ENCODE data around the gene PLD3. TPM values are rescaled to one million over a fixed set of nuclear protein-coding genes. Genes with fewer than 3 reads are reported as not detected.

Gene PLD3
- total RNA-seq: 10 to 100 TPM; 65.1 to 70.0 TPM

GRCh38 chr19:40348125-40348913 is at the start of gene PLD3, which contains the start of gene C19orf47:
Gene PLD3 (plus strand): TSS chr19:40348695. CDS start chr19:40366484, 17,789 bp downstream.
Gene C19orf47 (minus strand): TSS chr19:40348397. CDS start chr19:40341857, 6,540 bp downstream.
- peaks cover 2% of the 10 kb centered on the region for H3K27me3 Mint-ChIP-seq (ENCODE audit: low read depth)
- H3K4me3 Mint-ChIP-seq: peak within 1 kb of the TSS; percentile 86
- ChIA-PET POLR2A (interaction anchor here (0.5 to 1.0 kb wide), 3 partner anchors 63 to 100 kb away, joined by 3 to 9 read pairs (median 3); no protein-coding TSS in a partner anchor), CTCF (interaction anchor here (0.6 to 2.6 kb wide), 4 partner anchors 43 to 287 kb away, joined by 3 to 10 read pairs (median 4); no protein-coding TSS in a partner anchor)
- peaks cover 5% of the 10 kb centered on the region for H3K36me3 Mint-ChIP-seq (ENCODE audit: low read depth)
- H3K9me3 Mint-ChIP-seq (ENCODE audit: insufficient read depth): no peaks in the 10 kb centered on the region
- DNase-seq (peak; percentile 99), ATAC-seq (peak; percentile 95)
- peaks cover 38% of the 10 kb centered on the region for H3K4me1 Mint-ChIP-seq (ENCODE audit: low read depth)
- H3K27ac Mint-ChIP-seq: peak within 1 kb of the TSS; percentile 89

- ATAC-seq (no peak), DNase-seq (no peak)
- Mint-ChIP-seq H3K27ac (no peak overlapping the region), H3K4me3 (no peak overlapping the region), H3K4me1 (ENCODE audit: low read depth) (peaks cover 3% of the 10 kb centered on the region), H3K9me3 (ENCODE audit: insufficient read depth) (no peaks in the 10 kb centered on the region), H3K36me3 (ENCODE audit: low read depth) (no peaks in the 10 kb centered on the region), H3K27me3 (ENCODE audit: low read depth) (no peaks in the 10 kb centered on the region)
- CTCF ChIA-PET: interaction anchor here (0.7 to 1.2 kb wide), 2 partner anchors 120 to 334 kb away, joined by 3 to 4 read pairs; no protein-coding TSS in a partner anchor
- POLR2A ChIA-PET: no interaction called here
Observed at GRCh38 chr19:40300668-40301067, 47.8 kb upstream of the PLD3 start.

- H3K36me3 Mint-ChIP-seq (ENCODE audit: low read depth): no peaks in the 10 kb centered on the region
- H3K4me1 Mint-ChIP-seq (ENCODE audit: low read depth): peaks cover 3% of the 10 kb centered on the region
- H3K27ac Mint-ChIP-seq: no peak overlapping the region
- ChIA-PET POLR2A (no interaction called here), CTCF (no interaction called here)
- no peaks in the 10 kb centered on the region for H3K9me3 Mint-ChIP-seq (ENCODE audit: insufficient read depth)
- DNase-seq (no peak), ATAC-seq (no peak)
- H3K4me3 Mint-ChIP-seq: no peak overlapping the region
- no peaks in the 10 kb centered on the region for H3K27me3 Mint-ChIP-seq (ENCODE audit: low read depth)
Observed at GRCh38 chr19:40302224-40303011, 46.1 kb upstream of the PLD3 start.

GRCh38 chr19:40303765-40304164 is 44.7 kb upstream of the PLD3 start:
- DNase-seq: no peak
- H3K27ac Mint-ChIP-seq: no peak overlapping the region
- no peaks in the 10 kb centered on the region for H3K9me3 Mint-ChIP-seq (ENCODE audit: insufficient read depth)
- no peaks in the 10 kb centered on the region for H3K36me3 Mint-ChIP-seq (ENCODE audit: low read depth)
- ChIA-PET POLR2A (interaction anchor here (1.4 kb wide), 1 partner anchor 117 kb away, joined by 3 read pairs; no protein-coding TSS in a partner anchor), CTCF (interaction anchor here (0.7 to 2.7 kb wide), 6 partner anchors 11 to 331 kb away, joined by 3 to 19 read pairs (median 8); no protein-coding TSS in a partner anchor)
- no peaks in the 10 kb centered on the region for H3K27me3 Mint-ChIP-seq (ENCODE audit: low read depth)
- H3K4me3 Mint-ChIP-seq: no peak overlapping the region
- no peak for ATAC-seq
- peaks cover 3% of the 10 kb centered on the region for H3K4me1 Mint-ChIP-seq (ENCODE audit: low read depth)

GRCh38 chr19:40304306-40304705 is 44.2 kb upstream of the PLD3 start:
- ChIA-PET CTCF (interaction anchor here (0.7 to 2.7 kb wide), 12 partner anchors 11 to 330 kb away, joined by 3 to 21 read pairs (median 8); partner anchors contain the start of gene BLVRB), POLR2A (interaction anchor here (1.4 kb wide), 1 partner anchor 116 kb away, joined by 3 read pairs; no protein-coding TSS in a partner anchor)
- no peaks in the 10 kb centered on the region for H3K27me3 Mint-ChIP-seq (ENCODE audit: low read depth)
- H3K36me3 Mint-ChIP-seq (ENCODE audit: low read depth): no peaks in the 10 kb centered on the region
- H3K27ac Mint-ChIP-seq: no peak overlapping the region
- ATAC-seq (no peak), DNase-seq (no peak)
- peaks cover 3% of the 10 kb centered on the region for H3K4me1 Mint-ChIP-seq (ENCODE audit: low read depth)
- H3K4me3 Mint-ChIP-seq: no peak overlapping the region
- no peaks in the 10 kb centered on the region for H3K9me3 Mint-ChIP-seq (ENCODE audit: insufficient read depth)

- no peaks in the 10 kb centered on the region for H3K9me3 Mint-ChIP-seq (ENCODE audit: insufficient read depth)
- DNase-seq: peak; percentile 89
Observed at GRCh38 chr19:40305403-40305802, 43.1 kb upstream of the PLD3 start.

GRCh38 chr19:40309666-40310065 is 38.8 kb upstream of the PLD3 start:
- no peak overlapping the region for H3K27ac Mint-ChIP-seq
- H3K4me1 Mint-ChIP-seq (ENCODE audit: low read depth): peaks cover 16% of the 10 kb centered on the region
- no peaks in the 10 kb centered on the region for H3K27me3 Mint-ChIP-seq (ENCODE audit: low read depth)
- ChIA-PET CTCF (interaction anchor here (1.6 kb wide), 1 partner anchor 325 kb away, joined by 3 read pairs; no protein-coding TSS in a partner anchor), POLR2A (interaction anchor here (0.6 kb wide), 1 partner anchor 160 kb away, joined by 4 read pairs; no protein-coding TSS in a partner anchor)
- no peak for ATAC-seq
- no peak overlapping the region for H3K4me3 Mint-ChIP-seq
- H3K36me3 Mint-ChIP-seq (ENCODE audit: low read depth): no peaks in the 10 kb centered on the region
- H3K9me3 Mint-ChIP-seq (ENCODE audit: insufficient read depth): no peaks in the 10 kb centered on the region
- DNase-seq: no peak

More at GRCh38 chr19:40305403-40305802, 43.1 kb upstream of the PLD3 start:
- peak; percentile 82 for ATAC-seq
- H3K4me3 Mint-ChIP-seq: no peak overlapping the region
- ChIA-PET POLR2A (interaction anchor here (1.0 to 1.4 kb wide), 3 partner anchors 115 to 137 kb away, joined by 3 read pairs; no protein-coding TSS in a partner anchor), CTCF (interaction anchor here (0.6 to 2.7 kb wide), 39 partner anchors 8 to 792 kb away, joined by 3 to 21 read pairs (median 5); partner anchors contain the start of genes AKT2, BLVRB, C19orf47 and PLD3)
- H3K27ac Mint-ChIP-seq: no peak overlapping the region
- peaks cover 3% of the 10 kb centered on the region for H3K4me1 Mint-ChIP-seq (ENCODE audit: low read depth)
- H3K27me3 Mint-ChIP-seq (ENCODE audit: low read depth): no peaks in the 10 kb centered on the region
- no peaks in the 10 kb centered on the region for H3K36me3 Mint-ChIP-seq (ENCODE audit: low read depth)

- peaks cover 4% of the 10 kb centered on the region for H3K36me3 Mint-ChIP-seq (ENCODE audit: low read depth)
- ChIA-PET CTCF (interaction anchor here (1.4 kb wide), 1 partner anchor 15 kb away, joined by 3 read pairs; no protein-coding TSS in a partner anchor), POLR2A (no interaction called here)
- H3K4me3 Mint-ChIP-seq: no peak overlapping the region
- no peak for ATAC-seq
- peaks cover 13% of the 10 kb centered on the region for H3K4me1 Mint-ChIP-seq (ENCODE audit: low read depth)
- H3K27me3 Mint-ChIP-seq (ENCODE audit: low read depth): no peaks in the 10 kb centered on the region
- no peak overlapping the region for H3K27ac Mint-ChIP-seq
- DNase-seq: no peak
- H3K9me3 Mint-ChIP-seq (ENCODE audit: insufficient read depth): no peaks in the 10 kb centered on the region
Observed at GRCh38 chr19:40312533-40312932, 36.0 kb upstream of the PLD3 start.

GRCh38 chr19:40313229-40313983 is 35.1 kb upstream of the PLD3 start:
- no peak for DNase-seq
- Mint-ChIP-seq H3K27me3 (ENCODE audit: low read depth) (no peaks in the 10 kb centered on the region), H3K9me3 (ENCODE audit: insufficient read depth) (no peaks in the 10 kb centered on the region), H3K4me1 (ENCODE audit: low read depth) (peaks cover 13% of the 10 kb centered on the region), H3K27ac (no peak overlapping the region), H3K4me3 (no peak overlapping the region), H3K36me3 (ENCODE audit: low read depth) (peaks cover 6% of the 10 kb centered on the region)
- no peak for ATAC-seq
- ChIA-PET POLR2A (no interaction called here), CTCF (interaction anchor here (0.7 to 1.4 kb wide), 2 partner anchors 8 to 16 kb away, joined by 3 read pairs; no protein-coding TSS in a partner anchor)

- CTCF ChIA-PET: interaction anchor here (2.6 kb wide), 1 partner anchor 10 kb away, joined by 15 read pairs; no protein-coding TSS in a partner anchor
- POLR2A ChIA-PET: no interaction called here
- Mint-ChIP-seq H3K4me3 (no peak overlapping the region), H3K27me3 (ENCODE audit: low read depth) (no peaks in the 10 kb centered on the region), H3K27ac (no peak overlapping the region), H3K4me1 (ENCODE audit: low read depth) (peaks cover 13% of the 10 kb centered on the region), H3K36me3 (ENCODE audit: low read depth) (peaks cover 9% of the 10 kb centered on the region), H3K9me3 (ENCODE audit: insufficient read depth) (no peaks in the 10 kb centered on the region)
- DNase-seq (no peak), ATAC-seq (no peak)
Observed at GRCh38 chr19:40314656-40315055, 33.8 kb upstream of the PLD3 start.

Measured in activated CD8-positive, alpha-beta T cell treated with anti-CD3 and anti-CD28 coated beads, Interleukin-2, amount 10 ng/mL, durations not matched to agents 7 days and 5 days (primary cell).